Astrocyte (in vitro differentiated cells and primary cell): ENCODE measurements around the gene POP5. TPM values are rescaled to one million over a fixed set of nuclear protein-coding genes. Genes with fewer than 3 reads are reported as not detected.

Experiments
- DNase-seq: peaks from one replicate; pipeline ENCODE4 v3.0.0-alpha.2; 2010; ENCODE audit warnings: low read depth
- FAIRE-seq: peaks from 2 replicates; lab custom pipeline; 2011; peaks lifted over from hg19 to GRCh38; lab: Jason Lieb, UNC
- H2AFZ ChIP-seq: 2 replicates; pipeline ENCODE4 v1.6.0; 2012; ENCODE audit warnings: low read depth, low read length, inconsistent platforms
- H3K27ac ChIP-seq: 2 replicates; pipeline ENCODE4 v1.5.1; 2011; ENCODE audit warnings: low read depth, low read length, inconsistent platforms
- H3K27me3 ChIP-seq: 2 replicates; pipeline ENCODE4 v1.6.0; 2011; ENCODE audit warnings: low read length, inconsistent platforms; ENCODE audit not compliant: insufficient read depth
- H3K36me3 ChIP-seq: 2 replicates; pipeline ENCODE4 v1.5.1; 2011; ENCODE audit warnings: low read length, inconsistent platforms; ENCODE audit not compliant: insufficient read depth
- H3K4me1 ChIP-seq: 2 replicates; pipeline ENCODE4 v1.5.1; 2011; ENCODE audit warnings: low read length, inconsistent platforms; ENCODE audit not compliant: insufficient read depth
- H3K4me2 ChIP-seq: 2 replicates; pipeline ENCODE4 v1.6.0; 2012; ENCODE audit warnings: low read length, inconsistent platforms
- H3K4me3 ChIP-seq: 2 replicates; pipeline ENCODE4 v1.5.1; 2011; ENCODE audit warnings: low read depth, mild to moderate bottlenecking, low read length, inconsistent platforms; ENCODE audit not compliant: insufficient read depth
- H3K79me2 ChIP-seq: 2 replicates; pipeline ENCODE4 v1.6.0; 2012; ENCODE audit warnings: mild to moderate bottlenecking, low read length, inconsistent platforms; ENCODE audit not compliant: insufficient read depth
- H3K9ac ChIP-seq: 2 replicates; pipeline ENCODE4 v1.6.0; 2012; ENCODE audit warnings: mild to moderate bottlenecking, low read length, inconsistent platforms
- H3K9me3 ChIP-seq: 2 replicates; pipeline ENCODE4 v1.5.1; 2012; ENCODE audit warnings: low read depth, mild to moderate bottlenecking, low read length, inconsistent platforms; ENCODE audit not compliant: insufficient read depth
- H4K20me1 ChIP-seq: 2 replicates; pipeline ENCODE4 v1.6.0; 2012; ENCODE audit warnings: low read length, inconsistent platforms; ENCODE audit not compliant: insufficient read depth
- H3K27ac Mint-ChIP-seq: one replicate; pipeline ENCODE4 v1.8.0; 2021; ENCODE audit warnings: mild to moderate bottlenecking, mixed read lengths; ENCODE audit not compliant: unreplicated experiment
- H3K27me3 Mint-ChIP-seq: one replicate; pipeline ENCODE4 v1.8.0; 2021; ENCODE audit warnings: low read depth, mixed read lengths; ENCODE audit not compliant: unreplicated experiment
- H3K36me3 Mint-ChIP-seq: one replicate; pipeline ENCODE4 v1.8.0; 2021; ENCODE audit warnings: low read depth, mixed read lengths; ENCODE audit not compliant: unreplicated experiment
- H3K4me1 Mint-ChIP-seq: one replicate; pipeline ENCODE4 v1.8.0; 2021; ENCODE audit warnings: low read depth, mixed read lengths; ENCODE audit not compliant: unreplicated experiment
- H3K4me3 Mint-ChIP-seq: one replicate; pipeline ENCODE4 v1.8.0; 2021; ENCODE audit warnings: mild to moderate bottlenecking, moderate library complexity, mixed read lengths; ENCODE audit not compliant: unreplicated experiment
- H3K9me3 Mint-ChIP-seq: one replicate; pipeline ENCODE4 v1.8.0; 2021; ENCODE audit warnings: mild to moderate bottlenecking, mixed read lengths; ENCODE audit not compliant: unreplicated experiment
- EZH2 ChIP-seq: IDR thresholded peaks from 2 replicates; pipeline ENCODE4 v1.6.1; 2012; ENCODE audit warnings: mild to moderate bottlenecking, low read length, inconsistent platforms; ENCODE audit not compliant: insufficient read depth
- total RNA-seq: library from RNA; stranded (reverse); gene quantifications from 2 replicates; pipeline ENCODE4 v1.2.1, GENCODE V29; 2021
- TF ChIP-seq, protein P1 (sequence below): IDR thresholded peaks from 2 replicates; pipeline ENCODE4 v1.5.1; 2011; ENCODE audit warnings: low read depth, mild to moderate bottlenecking, inconsistent platforms, low read length, moderate library complexity; ENCODE audit not compliant: insufficient read depth

The POP5 gene
- total RNA-seq, 1 donor from 2014 or later = 31.3 TPM

DNA sequence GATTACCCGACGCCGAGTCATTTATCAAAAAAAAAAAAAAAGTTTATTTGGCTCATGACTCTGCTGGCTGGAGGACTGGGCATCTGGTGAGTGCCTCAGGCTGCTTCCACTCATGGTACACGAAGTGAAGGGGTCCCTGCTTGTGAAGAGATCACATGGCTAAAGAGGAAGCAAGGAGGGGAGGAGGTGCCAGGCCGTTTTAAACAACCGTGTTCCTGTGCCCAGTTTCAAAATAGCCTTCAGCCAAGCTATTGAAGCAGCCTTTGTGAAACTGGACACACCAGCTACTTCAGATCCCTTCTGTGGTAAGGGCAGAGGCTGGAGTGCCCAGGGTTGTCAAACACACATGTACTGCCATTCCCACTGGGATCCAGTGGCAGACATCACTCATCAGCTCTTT lies 7.6 kb downstream of the POP5 start:
- no peak overlapping the region for H3K4me3 ChIP-seq
- peaks cover 28% of the 10 kb centered on the region for H3K36me3 Mint-ChIP-seq
- peaks cover 48% of the 10 kb centered on the region for H3K36me3 ChIP-seq
- FAIRE-seq (no peak), DNase-seq (no peak)
- H3K27ac ChIP-seq = no peak overlapping the region
- no peaks in the 10 kb centered on the region for H3K9me3 Mint-ChIP-seq
- no peak overlapping the region for H3K9ac ChIP-seq
- peaks cover 6% of the 10 kb centered on the region for H3K79me2 ChIP-seq
- H2AFZ ChIP-seq = no peak overlapping the region
- H3K27me3 ChIP-seq = no peaks in the 10 kb centered on the region
- no peak overlapping the region for H3K27ac Mint-ChIP-seq
- H4K20me1 ChIP-seq = peaks cover 19% of the 10 kb centered on the region
- no peak overlapping the region for H3K4me2 ChIP-seq
- TF ChIP-seq, protein P1, sequence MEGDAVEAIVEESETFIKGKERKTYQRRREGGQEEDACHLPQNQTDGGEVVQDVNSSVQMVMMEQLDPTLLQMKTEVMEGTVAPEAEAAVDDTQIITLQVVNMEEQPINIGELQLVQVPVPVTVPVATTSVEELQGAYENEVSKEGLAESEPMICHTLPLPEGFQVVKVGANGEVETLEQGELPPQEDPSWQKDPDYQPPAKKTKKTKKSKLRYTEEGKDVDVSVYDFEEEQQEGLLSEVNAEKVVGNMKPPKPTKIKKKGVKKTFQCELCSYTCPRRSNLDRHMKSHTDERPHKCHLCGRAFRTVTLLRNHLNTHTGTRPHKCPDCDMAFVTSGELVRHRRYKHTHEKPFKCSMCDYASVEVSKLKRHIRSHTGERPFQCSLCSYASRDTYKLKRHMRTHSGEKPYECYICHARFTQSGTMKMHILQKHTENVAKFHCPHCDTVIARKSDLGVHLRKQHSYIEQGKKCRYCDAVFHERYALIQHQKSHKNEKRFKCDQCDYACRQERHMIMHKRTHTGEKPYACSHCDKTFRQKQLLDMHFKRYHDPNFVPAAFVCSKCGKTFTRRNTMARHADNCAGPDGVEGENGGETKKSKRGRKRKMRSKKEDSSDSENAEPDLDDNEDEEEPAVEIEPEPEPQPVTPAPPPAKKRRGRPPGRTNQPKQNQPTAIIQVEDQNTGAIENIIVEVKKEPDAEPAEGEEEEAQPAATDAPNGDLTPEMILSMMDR = no peak
- TF ChIP-seq EZH2 = no peak
- peaks cover 6% of the 10 kb centered on the region for H3K4me1 Mint-ChIP-seq
- no peaks in the 10 kb centered on the region for H3K9me3 ChIP-seq
- H3K27me3 Mint-ChIP-seq = no peaks in the 10 kb centered on the region
- peaks cover 11% of the 10 kb centered on the region for H3K4me1 ChIP-seq
- H3K4me3 Mint-ChIP-seq = no peak overlapping the region

DNA sequence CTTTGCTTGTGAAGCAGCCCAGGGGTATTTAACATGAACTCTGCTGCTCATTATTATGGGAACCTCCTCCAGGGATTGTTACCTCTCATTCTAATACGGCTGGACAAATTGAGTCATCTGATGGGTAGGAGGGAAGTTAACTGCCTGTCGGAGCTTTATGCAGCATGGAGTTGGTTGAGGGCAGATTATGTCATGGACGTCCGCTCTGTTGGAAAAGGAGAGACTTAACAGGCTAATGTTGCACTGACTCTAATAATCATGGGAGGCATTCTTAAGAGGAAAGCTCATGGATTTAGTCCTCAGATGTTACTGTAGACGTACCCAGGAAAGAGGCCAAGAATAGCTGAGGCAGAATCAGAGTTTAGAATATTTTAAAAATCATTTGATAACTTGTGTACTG lies 9.9 kb downstream of the POP5 start:
- H3K27ac ChIP-seq = peak overlapping the region; percentile 44
- peaks cover 14% of the 10 kb centered on the region for H4K20me1 ChIP-seq
- peak overlapping the region; percentile 21 for H3K27ac Mint-ChIP-seq
- no peaks in the 10 kb centered on the region for H3K9me3 ChIP-seq
- no peak overlapping the region for H2AFZ ChIP-seq
- H3K4me3 ChIP-seq = no peak overlapping the region
- H3K4me1 ChIP-seq = peaks cover 11% of the 10 kb centered on the region
- peaks cover 1% of the 10 kb centered on the region for H3K4me1 Mint-ChIP-seq
- no peak for FAIRE-seq
- peak overlapping the region; percentile 10 for H3K9ac ChIP-seq
- no peaks in the 10 kb centered on the region for H3K27me3 Mint-ChIP-seq
- peak overlapping the region; percentile 50 for H3K4me2 ChIP-seq
- H3K36me3 ChIP-seq = peaks cover 41% of the 10 kb centered on the region
- no peak for TF ChIP-seq EZH2
- TF ChIP-seq, protein P1 = no peak
- peak; percentile 76 for DNase-seq
- H3K4me3 Mint-ChIP-seq = no peak overlapping the region
- H3K79me2 ChIP-seq = peaks cover 6% of the 10 kb centered on the region
- peaks cover 33% of the 10 kb centered on the region for H3K36me3 Mint-ChIP-seq
- no peaks in the 10 kb centered on the region for H3K9me3 Mint-ChIP-seq
- no peaks in the 10 kb centered on the region for H3K27me3 ChIP-seq

GRCh38 chr12:120563495-120563894 lies 17.7 kb downstream of the POP5 start:
- no peak overlapping the region for H3K4me2 ChIP-seq
- H3K36me3 Mint-ChIP-seq = peaks cover 13% of the 10 kb centered on the region
- no peaks in the 10 kb centered on the region for H3K27me3 Mint-ChIP-seq
- H3K79me2 ChIP-seq = no peaks in the 10 kb centered on the region
- H3K27ac ChIP-seq = no peak overlapping the region
- DNase-seq (no peak), FAIRE-seq (no peak)
- no peaks in the 10 kb centered on the region for H3K9me3 Mint-ChIP-seq
- no peaks in the 10 kb centered on the region for H3K9me3 ChIP-seq
- no peak overlapping the region for H3K27ac Mint-ChIP-seq
- peaks cover 37% of the 10 kb centered on the region for H4K20me1 ChIP-seq
- H3K4me3 ChIP-seq = no peak overlapping the region
- no peak overlapping the region for H2AFZ ChIP-seq
- H3K4me3 Mint-ChIP-seq = no peak overlapping the region
- peaks cover 59% of the 10 kb centered on the region for H3K36me3 ChIP-seq
- TF ChIP-seq EZH2 = no peak
- TF ChIP-seq, protein P1 = no peak
- H3K4me1 Mint-ChIP-seq = no peaks in the 10 kb centered on the region
- no peak overlapping the region for H3K9ac ChIP-seq
- H3K27me3 ChIP-seq = no peaks in the 10 kb centered on the region
- no peaks in the 10 kb centered on the region for H3K4me1 ChIP-seq
